Mesendoderm (in vitro differentiated cells): ENCODE data around the gene VTCN1.

Experiments used
- DNase-seq: peaks from one replicate; pipeline ENCODE4 v3.0.0; 2013
- H2AK5ac ChIP-seq: 2 replicates; pipeline ENCODE4 v1.6.1; 2013; ENCODE audit warnings: low read length, inconsistent platforms
- H2BK120ac ChIP-seq: 2 replicates; pipeline ENCODE4 v1.6.1; 2013; ENCODE audit warnings: low read depth, mild to moderate bottlenecking, low read length, moderate library complexity, mixed read lengths
- H2BK15ac ChIP-seq: replicated peaks from 2 replicates; pipeline ENCODE4 v1.6.1; 2013; ENCODE audit warnings: low read depth, mild to moderate bottlenecking, moderate library complexity
- H2BK5ac ChIP-seq: 2 replicates; pipeline ENCODE4 v1.6.1; 2013; ENCODE audit warnings: low read length, inconsistent platforms
- H3K18ac ChIP-seq: 2 replicates; pipeline ENCODE4 v1.6.1; 2013; ENCODE audit warnings: mild to moderate bottlenecking, low read length, mixed read lengths
- H3K23ac ChIP-seq: one replicate; pipeline ENCODE4 v1.6.1; 2013; ENCODE audit warnings: low read length
- H3K27ac ChIP-seq: 2 replicates; pipeline ENCODE4 v1.5.1; 2013; ENCODE audit warnings: low read depth, mild to moderate bottlenecking, inconsistent platforms, low read length, moderate library complexity
- H3K27me3 ChIP-seq: 2 replicates; pipeline ENCODE4 v1.6.1; 2013; ENCODE audit warnings: low read length, control low read depth, mild to moderate bottlenecking, inconsistent platforms; ENCODE audit not compliant: insufficient read depth, poor library complexity
- H3K36me3 ChIP-seq: 2 replicates; pipeline ENCODE4 v1.6.1; 2013; ENCODE audit warnings: low read length, inconsistent platforms; ENCODE audit not compliant: control insufficient read depth, insufficient read depth
- H3K4ac ChIP-seq: one replicate; pipeline ENCODE4 v1.6.1; 2013; ENCODE audit warnings: low read depth, mild to moderate bottlenecking, low read length, moderate library complexity
- H3K4me1 ChIP-seq: 2 replicates; pipeline ENCODE4 v1.6.1; 2013; ENCODE audit warnings: low read depth, low read length, inconsistent platforms; ENCODE audit not compliant: control insufficient read depth
- H3K4me2 ChIP-seq: 2 replicates; pipeline ENCODE4 v1.6.1; 2013; ENCODE audit warnings: low read length
- H3K4me3 ChIP-seq: 2 replicates; pipeline ENCODE4 v1.5.1; 2013; ENCODE audit warnings: mild to moderate bottlenecking, low read length
- H3K56ac ChIP-seq: one replicate; pipeline ENCODE4 v1.6.1; 2013; ENCODE audit warnings: low read length
- H3K79me1 ChIP-seq: 2 replicates; pipeline ENCODE4 v1.6.1; 2013; ENCODE audit warnings: low read length, inconsistent platforms
- H3K79me2 ChIP-seq: 2 replicates; pipeline ENCODE4 v1.6.1; 2013; ENCODE audit warnings: mild to moderate bottlenecking, low read length; ENCODE audit not compliant: control insufficient read depth, insufficient read depth
- H3K9ac ChIP-seq: 2 replicates; pipeline ENCODE4 v1.6.1; 2013; ENCODE audit warnings: low read length, inconsistent platforms
- H4K5ac ChIP-seq: one replicate; pipeline ENCODE4 v1.6.1; 2013; ENCODE audit warnings: low read length
- H4K8ac ChIP-seq: one replicate; pipeline ENCODE4 v1.6.1; 2013; ENCODE audit warnings: low read depth, mild to moderate bottlenecking, control low read depth, low read length, moderate library complexity
- WGBS: extraction: QIAGEN DNeasy Blood & Tissue Kit; methylation state at CpG from one replicate; pipeline ENCODE4 v1.1.7; 2013; ENCODE audit warnings: low lambda C conversion rate, missing lambda C conversion rate; ENCODE audit not compliant: insufficient coverage; ENCODE audit errors: extremely low coverage; 5-methylcytosine and 5-hydroxymethylcytosine counted together

VTCN1 gene

GRCh38 chr1:117232531-117232930 lies 21.8 kb upstream of the VTCN1 start:
- Histone ChIP-seq H3K4me2 (no peak overlapping the region), H3K4me3 (no peak overlapping the region), H2BK120ac (no peak overlapping the region), H3K23ac (no peak overlapping the region), H3K27me3 (no peaks in the 10 kb centered on the region), H2BK5ac (no peak overlapping the region), H3K27ac (no peak overlapping the region), H3K9ac (no peak overlapping the region), H4K8ac (no peak overlapping the region), H3K36me3 (no peaks in the 10 kb centered on the region), H2AK5ac (no peak overlapping the region), H3K18ac (no peak overlapping the region), H2BK15ac (no peak overlapping the region), H4K5ac (no peak overlapping the region), H3K79me1 (no peaks in the 10 kb centered on the region), H3K79me2 (no peaks in the 10 kb centered on the region), H3K4me1 (peaks cover 2% of the 10 kb centered on the region), H3K56ac (no peak overlapping the region), H3K4ac (no peak overlapping the region)
- no peak for DNase-seq
- no CpG with 5 or more reads among the region's 2 CpGs for WGBS

- no peak overlapping the region for H3K27ac ChIP-seq
- H3K36me3 ChIP-seq = no peaks in the 10 kb centered on the region
- DNase-seq = no peak
- no peak overlapping the region for H3K23ac ChIP-seq
- H3K27me3 ChIP-seq = no peaks in the 10 kb centered on the region
- no peak overlapping the region for H3K9ac ChIP-seq
- no peak overlapping the region for H3K56ac ChIP-seq
- no peak overlapping the region for H4K8ac ChIP-seq
- H3K4ac ChIP-seq = no peak overlapping the region
- no peak overlapping the region for H2BK15ac ChIP-seq
- H3K79me1 ChIP-seq = no peaks in the 10 kb centered on the region
- no peaks in the 10 kb centered on the region for H3K4me1 ChIP-seq
- H2BK5ac ChIP-seq = no peak overlapping the region
- no peak overlapping the region for H2AK5ac ChIP-seq
- H3K18ac ChIP-seq = no peak overlapping the region
- no peaks in the 10 kb centered on the region for H3K79me2 ChIP-seq
- no peak overlapping the region for H3K4me3 ChIP-seq
- H2BK120ac ChIP-seq = no peak overlapping the region
- no peak overlapping the region for H4K5ac ChIP-seq
- WGBS = no CpG with 5 or more reads among the region's 4 CpGs
- no peak overlapping the region for H3K4me2 ChIP-seq
Observed at GRCh38 chr1:117231748-117232373, 21.1 kb upstream of the VTCN1 start.

- no peaks in the 10 kb centered on the region for H3K79me1 ChIP-seq
- no peaks in the 10 kb centered on the region for H3K79me2 ChIP-seq
- no peaks in the 10 kb centered on the region for H3K4me1 ChIP-seq
- no peak overlapping the region for H3K23ac ChIP-seq
- WGBS = no CpG with 5 or more reads among the region's 2 CpGs
- H3K4me3 ChIP-seq = no peak overlapping the region
- H4K8ac ChIP-seq = no peak overlapping the region
- no peak overlapping the region for H2BK15ac ChIP-seq
- no peak overlapping the region for H4K5ac ChIP-seq
- no peak overlapping the region for H3K27ac ChIP-seq
- no peak for DNase-seq
- H3K18ac ChIP-seq = no peak overlapping the region
- H3K4ac ChIP-seq = no peak overlapping the region
- H2BK120ac ChIP-seq = no peak overlapping the region
- H3K4me2 ChIP-seq = no peak overlapping the region
- no peak overlapping the region for H2AK5ac ChIP-seq
- no peaks in the 10 kb centered on the region for H3K36me3 ChIP-seq
- no peak overlapping the region for H2BK5ac ChIP-seq
- H3K27me3 ChIP-seq = no peaks in the 10 kb centered on the region
- no peak overlapping the region for H3K56ac ChIP-seq
- no peak overlapping the region for H3K9ac ChIP-seq
Observed at GRCh38 chr1:117231312-117231711, 20.6 kb upstream of the VTCN1 start.

GRCh38 chr1:117229217-117229616 lies 18.5 kb upstream of the VTCN1 start:
- no peak overlapping the region for H3K23ac ChIP-seq
- no peak overlapping the region for H2BK120ac ChIP-seq
- DNase-seq = no peak
- no peaks in the 10 kb centered on the region for H3K36me3 ChIP-seq
- no peak overlapping the region for H2AK5ac ChIP-seq
- no peak overlapping the region for H2BK15ac ChIP-seq
- no peak overlapping the region for H4K8ac ChIP-seq
- H3K4me1 ChIP-seq = no peaks in the 10 kb centered on the region
- WGBS = no CpG with 5 or more reads among the region's 3 CpGs
- no peak overlapping the region for H3K56ac ChIP-seq
- H4K5ac ChIP-seq = no peak overlapping the region
- no peaks in the 10 kb centered on the region for H3K79me2 ChIP-seq
- H3K79me1 ChIP-seq = no peaks in the 10 kb centered on the region
- no peak overlapping the region for H2BK5ac ChIP-seq
- H3K18ac ChIP-seq = no peak overlapping the region
- H3K4me2 ChIP-seq = no peak overlapping the region
- no peak overlapping the region for H3K4me3 ChIP-seq
- H3K27ac ChIP-seq = no peak overlapping the region
- no peak overlapping the region for H3K9ac ChIP-seq
- H3K4ac ChIP-seq = no peak overlapping the region
- H3K27me3 ChIP-seq = no peaks in the 10 kb centered on the region

GRCh38 chr1:117225931-117226330 lies 15.2 kb upstream of the VTCN1 start:
- no peak overlapping the region for H3K56ac ChIP-seq
- H4K8ac ChIP-seq = no peak overlapping the region
- no peak overlapping the region for H2BK15ac ChIP-seq
- no peaks in the 10 kb centered on the region for H3K4me1 ChIP-seq
- no peak overlapping the region for H4K5ac ChIP-seq
- no peaks in the 10 kb centered on the region for H3K79me2 ChIP-seq
- no peak overlapping the region for H3K23ac ChIP-seq
- H2AK5ac ChIP-seq = no peak overlapping the region
- no peak overlapping the region for H3K4me2 ChIP-seq
- no peak overlapping the region for H3K18ac ChIP-seq
- H3K4me3 ChIP-seq = no peak overlapping the region
- no peaks in the 10 kb centered on the region for H3K36me3 ChIP-seq
- no peaks in the 10 kb centered on the region for H3K79me1 ChIP-seq
- no peak overlapping the region for H3K27ac ChIP-seq
- no peaks in the 10 kb centered on the region for H3K27me3 ChIP-seq
- no peak for DNase-seq
- no peak overlapping the region for H3K9ac ChIP-seq
- no peak overlapping the region for H2BK120ac ChIP-seq
- H2BK5ac ChIP-seq = no peak overlapping the region
- no peak overlapping the region for H3K4ac ChIP-seq
- no CpG with 5 or more reads among the region's 4 CpGs for WGBS

DNA sequence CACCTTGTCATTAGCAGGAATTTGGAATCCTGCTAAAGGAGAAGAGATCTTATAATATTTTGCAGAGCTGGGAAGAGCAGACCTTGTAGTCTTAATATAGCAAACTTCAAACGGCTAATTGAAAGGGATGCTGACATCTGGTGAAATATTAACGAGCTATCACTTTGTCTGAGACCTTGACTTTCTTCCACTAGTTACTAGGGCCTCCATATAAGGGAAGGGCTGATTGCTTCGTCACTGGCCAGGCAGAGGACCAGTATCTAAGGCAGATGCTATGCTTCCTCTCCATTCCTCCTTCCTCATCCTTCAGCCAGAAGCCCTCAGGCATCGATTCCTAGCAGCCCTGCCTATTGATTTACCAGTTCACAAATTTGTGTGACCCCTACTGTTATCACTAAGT lies 6.0 kb upstream of the VTCN1 start:
- H2BK120ac ChIP-seq = no peak overlapping the region
- DNase-seq = no peak
- H4K5ac ChIP-seq = no peak overlapping the region
- H3K4ac ChIP-seq = no peak overlapping the region
- no peaks in the 10 kb centered on the region for H3K4me1 ChIP-seq
- H3K36me3 ChIP-seq = no peaks in the 10 kb centered on the region
- no peak overlapping the region for H2AK5ac ChIP-seq
- H3K79me1 ChIP-seq = no peaks in the 10 kb centered on the region
- no peak overlapping the region for H3K56ac ChIP-seq
- no peak overlapping the region for H2BK15ac ChIP-seq
- H3K4me3 ChIP-seq = no peak overlapping the region
- H4K8ac ChIP-seq = no peak overlapping the region
- no CpG with 5 or more reads among the region's 4 CpGs for WGBS
- no peak overlapping the region for H3K4me2 ChIP-seq
- H3K27me3 ChIP-seq = no peaks in the 10 kb centered on the region
- H3K9ac ChIP-seq = no peak overlapping the region
- no peak overlapping the region for H3K23ac ChIP-seq
- no peak overlapping the region for H2BK5ac ChIP-seq
- H3K79me2 ChIP-seq = no peaks in the 10 kb centered on the region
- no peak overlapping the region for H3K18ac ChIP-seq
- no peak overlapping the region for H3K27ac ChIP-seq
